NCI-H128 (cell line): ENCODE results near the gene ARPP19.
"Not testable (repeated sequence)": the region's sequence is repeated elsewhere in the genome, so short reads cannot be mapped to it uniquely, and the experiment has no call there.

Experiments
- DNase-seq: peaks from one replicate; lab custom pipeline; 2025; ENCODE audit not compliant: unreplicated experiment; lab: John Stamatoyannopoulos, UW

The ARPP19 gene

GRCh38 chr15:52514482-52514881 is 54.3 kb downstream of the ARPP19 start:
- no peak for DNase-seq

GRCh38 chr15:52512869-52513268 is 56.0 kb downstream of the ARPP19 start:
- not testable (repeated sequence) for DNase-seq

GRCh38 chr15:52511084-52511483 is 57.7 kb downstream of the ARPP19 start:
- no peak for DNase-seq

- DNase-seq: no peak
These were observed 59.2 kb downstream of the ARPP19 start for GRCh38 chr15:52509500-52510245.

GRCh38 chr15:52506549-52506948 is 62.3 kb downstream of the ARPP19 start:
- no peak for DNase-seq

- no peak for DNase-seq
These were observed 63.7 kb downstream of the ARPP19 start for GRCh38 chr15:52505151-52505550.

GRCh38 chr15:52503788-52504496 is 64.9 kb downstream of the ARPP19 start:
- DNase-seq: no peak

GRCh38 chr15:52502608-52503007 is 66.2 kb downstream of the ARPP19 start:
- no peak for DNase-seq

GRCh38 chr15:52499506-52499905 is 69.3 kb downstream of the ARPP19 start:
- DNase-seq: no peak

GRCh38 chr15:52498706-52499105 is 70.1 kb downstream of the ARPP19 start:
- DNase-seq: no peak
